Stimulated activated CD4-positive, alpha-beta T cell treated with anti-CD3 and anti-CD28 coated beads, Interleukin-2, amount 100 ng/mL, for 24 hours (primary cell): ENCODE data around the gene NPTN.
"Not testable (repeated sequence)": the region's sequence is repeated elsewhere in the genome, so short reads cannot be mapped to it uniquely, and the experiment has no call there.

Experiments used
- DNase-seq, 2 donors: peaks; one replicate each; pipeline ENCODE4 v3.0.0-alpha.2; 2020

NPTN gene

DNA sequence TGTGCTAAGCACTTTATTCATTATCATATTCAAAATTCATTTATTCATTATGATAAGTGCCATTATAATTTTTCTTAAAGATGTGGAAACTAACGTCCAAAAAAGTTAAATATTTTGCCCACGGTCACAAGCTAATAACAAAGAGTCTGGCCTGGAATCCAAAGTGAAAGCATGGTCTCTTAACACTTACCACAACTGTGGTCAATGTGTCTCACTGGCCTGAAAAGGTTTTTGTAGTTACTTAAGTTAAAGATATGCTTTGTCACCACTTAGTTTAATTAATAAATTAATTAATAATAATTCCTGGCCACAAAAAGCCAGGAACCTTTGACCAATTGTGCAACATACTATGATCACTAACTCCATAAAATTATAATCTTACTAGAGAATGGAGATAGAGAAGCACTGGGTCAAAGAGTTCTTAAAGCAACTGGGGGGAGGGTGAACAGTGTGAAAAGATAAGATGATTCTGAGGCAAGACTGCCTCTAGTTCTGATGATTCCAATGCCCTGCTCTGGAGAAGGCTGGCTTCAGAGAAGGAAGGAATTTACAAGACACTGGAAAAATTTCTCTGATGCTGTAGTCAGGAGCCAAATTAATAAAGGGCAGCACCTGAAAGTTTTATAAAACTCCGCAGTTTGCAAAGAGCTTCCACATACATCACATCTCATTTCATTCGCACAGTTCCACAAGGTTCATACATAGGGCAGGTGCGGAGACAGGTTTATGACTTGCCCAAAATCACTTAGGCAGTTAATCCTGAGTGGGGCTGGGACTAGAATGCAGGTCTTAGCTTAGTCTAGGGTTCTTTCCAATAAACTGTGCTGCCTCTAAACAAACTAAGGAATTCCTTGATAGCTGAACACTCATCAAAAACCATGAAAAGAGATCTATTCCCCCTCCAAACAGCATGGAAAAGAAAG, 32.5 kb downstream of the NPTN start:
- no peak for DNase-seq

DNA sequence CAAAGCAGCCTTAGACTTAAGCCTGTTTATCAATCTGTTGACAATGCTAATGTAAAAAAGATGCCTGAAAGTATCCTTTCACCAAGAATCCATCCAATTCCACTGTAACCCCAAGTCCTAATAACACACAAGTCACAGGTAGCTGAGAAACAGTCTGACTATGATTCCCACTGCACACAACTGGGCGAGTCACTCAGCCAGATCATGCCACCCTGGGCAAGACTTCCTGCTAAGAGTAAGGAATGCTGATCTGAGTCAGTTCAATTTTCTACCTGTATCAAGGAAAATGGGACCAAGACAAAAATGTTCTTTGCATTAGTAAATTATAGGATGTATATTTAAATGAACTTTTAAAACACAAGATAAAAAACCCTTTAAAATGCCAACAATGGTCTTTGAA, 33.3 kb downstream of the NPTN start:
- no peak for DNase-seq

DNA sequence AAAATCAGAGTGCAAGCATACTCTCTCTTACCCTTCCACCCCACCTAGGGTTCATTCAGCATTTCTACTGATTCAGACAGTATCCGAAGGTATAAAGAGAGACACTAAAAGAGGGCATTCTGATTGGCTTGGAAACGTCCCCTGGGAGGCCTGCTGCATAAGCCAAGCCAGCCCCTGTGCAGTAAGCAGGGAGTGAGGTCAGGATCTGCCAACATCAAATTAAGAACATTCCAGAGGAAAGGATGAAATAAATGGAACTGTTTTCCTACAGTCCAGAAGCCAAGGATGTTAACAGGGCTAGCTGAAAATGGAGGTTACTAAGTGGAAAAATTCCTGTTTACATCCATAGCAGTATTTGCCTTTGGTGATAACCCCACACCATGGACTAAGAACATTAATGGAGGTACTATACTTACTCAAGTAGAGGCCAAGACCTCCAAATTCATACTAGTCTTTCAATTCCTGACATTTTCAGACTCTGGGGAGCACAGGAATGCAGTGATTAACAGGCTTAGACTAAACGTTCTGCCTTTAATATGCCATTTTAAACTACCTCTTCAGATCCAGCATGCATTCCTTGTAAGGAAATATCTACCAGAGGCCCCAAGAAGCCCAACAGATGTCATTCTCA, 34.5 kb downstream of the NPTN start:
- no peak for DNase-seq

DNA sequence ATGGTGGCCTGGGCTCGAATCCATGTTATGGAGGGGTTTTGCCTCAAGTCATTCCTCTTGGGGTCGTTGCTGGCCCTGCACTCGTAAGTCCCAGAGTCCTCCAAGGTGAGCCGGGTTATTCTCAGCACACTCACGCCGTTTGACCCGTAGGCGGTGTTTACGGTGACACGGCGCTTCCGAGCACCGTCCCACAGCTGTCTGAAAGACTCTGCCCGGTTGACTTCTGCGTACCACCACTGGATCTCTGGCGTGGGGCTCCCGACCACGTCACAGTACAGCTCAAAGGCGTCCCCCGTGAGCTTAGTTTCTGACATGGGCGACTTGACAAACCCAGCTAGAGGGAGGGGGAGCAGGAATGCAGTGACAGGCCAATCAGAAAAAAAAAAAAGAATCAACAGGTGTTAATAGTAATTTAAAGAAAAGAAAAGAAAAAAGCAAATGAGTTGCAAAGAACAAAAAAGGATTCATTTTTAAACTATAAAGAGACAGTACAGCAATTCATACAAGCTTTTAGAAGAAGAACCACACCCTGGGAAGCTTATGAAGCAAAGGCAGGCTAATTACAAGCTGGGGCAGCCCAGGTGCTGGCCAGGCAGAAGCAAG, 36.1 kb downstream of the NPTN start:
- DNase-seq, result no peak

DNA sequence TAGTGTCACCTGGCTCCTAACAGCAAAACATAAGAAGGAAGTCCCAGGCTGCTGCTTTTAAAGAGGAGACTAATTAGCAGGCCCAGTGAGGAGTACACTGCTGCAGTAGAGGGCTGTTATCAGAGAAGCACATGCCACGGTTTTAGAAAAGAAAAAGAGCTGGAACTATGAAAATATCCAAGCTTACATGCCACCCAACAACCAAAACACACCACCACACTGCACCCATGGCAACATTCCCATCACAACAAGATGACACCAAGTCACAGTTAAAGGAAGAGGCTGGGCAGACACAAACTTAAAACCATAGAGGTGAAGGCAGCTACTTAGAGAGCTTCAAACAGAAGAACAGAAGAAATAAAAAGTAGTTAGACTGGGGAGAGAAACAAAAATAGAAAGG, 37.0 kb downstream of the NPTN start:
- DNase-seq, result no peak

DNA sequence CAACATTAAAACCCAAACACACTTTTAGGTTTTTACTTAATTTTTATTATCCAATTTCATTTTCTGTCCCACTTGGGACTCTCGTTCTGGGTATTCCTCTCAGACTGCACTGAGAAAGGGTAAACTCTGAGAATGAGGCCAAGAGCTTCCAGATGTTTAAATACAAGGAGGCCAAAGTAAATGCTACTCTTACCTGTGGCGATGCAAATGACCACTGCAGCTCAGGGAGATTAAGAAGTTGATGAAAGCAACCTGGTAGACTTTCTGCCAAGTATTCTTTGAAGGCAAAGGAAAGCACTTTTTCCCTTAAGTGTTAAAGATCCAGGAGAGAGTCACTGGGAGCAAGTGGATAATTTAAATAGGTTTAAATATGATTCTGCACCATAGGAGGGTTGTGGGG, 39.1 kb downstream of the NPTN start:
- DNase-seq, result no peak

DNA sequence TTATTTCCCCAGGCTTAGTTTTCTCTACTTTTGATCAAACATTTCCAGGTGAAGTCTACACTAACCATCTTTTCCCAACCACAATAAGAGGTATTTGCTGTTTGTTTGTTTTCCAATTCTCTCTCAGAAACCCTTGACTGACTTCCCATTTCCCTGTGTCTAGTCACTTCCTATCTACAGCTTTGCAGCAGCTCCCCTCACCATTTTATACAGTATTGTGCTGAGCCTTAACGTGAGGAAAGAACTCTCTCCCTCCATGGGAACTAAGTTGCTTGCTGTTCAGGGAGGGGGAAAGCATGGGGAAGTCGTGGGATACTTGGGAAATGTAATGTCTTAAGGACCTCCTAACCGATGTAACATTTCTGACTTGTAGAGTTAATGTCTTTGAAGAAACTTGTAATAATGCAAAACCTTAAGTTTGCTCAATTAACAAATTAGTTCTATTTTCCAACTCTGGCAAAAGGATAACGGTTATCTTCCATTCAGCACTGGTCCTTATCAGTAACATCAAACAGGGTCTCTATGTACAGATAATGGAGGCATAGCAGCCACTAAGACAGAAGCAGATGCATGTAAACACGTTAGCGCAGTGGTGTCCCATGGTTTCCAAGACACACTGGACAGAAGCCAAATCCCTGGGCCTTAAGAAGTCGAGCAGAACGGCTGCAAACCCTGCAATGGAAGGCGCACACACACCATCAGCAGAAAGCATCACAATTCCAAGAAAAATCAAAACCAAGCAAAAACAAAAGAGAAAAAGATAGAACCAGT, 39.7 kb downstream of the NPTN start:
- DNase-seq, result no peak

DNA sequence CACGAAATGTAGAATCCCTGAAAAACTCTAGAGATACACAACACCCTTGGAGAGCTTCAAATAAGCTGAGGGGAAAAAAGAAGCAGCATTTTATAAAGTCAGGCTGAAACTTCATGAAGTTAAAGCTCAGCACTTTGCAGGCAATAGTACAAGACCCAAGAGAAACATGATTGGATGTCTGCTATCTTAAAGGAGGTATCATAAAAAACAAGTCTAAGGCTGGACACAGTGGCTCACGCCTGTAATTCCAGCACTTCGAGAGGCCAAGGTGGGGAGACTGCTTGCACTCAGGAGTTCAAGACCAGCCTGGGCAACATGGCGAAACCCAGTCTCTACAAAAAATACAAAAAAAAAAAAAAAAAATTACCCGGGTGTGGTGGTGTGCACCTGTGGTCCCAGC, 42.9 kb downstream of the NPTN start:
- DNase-seq, result no peak

DNA sequence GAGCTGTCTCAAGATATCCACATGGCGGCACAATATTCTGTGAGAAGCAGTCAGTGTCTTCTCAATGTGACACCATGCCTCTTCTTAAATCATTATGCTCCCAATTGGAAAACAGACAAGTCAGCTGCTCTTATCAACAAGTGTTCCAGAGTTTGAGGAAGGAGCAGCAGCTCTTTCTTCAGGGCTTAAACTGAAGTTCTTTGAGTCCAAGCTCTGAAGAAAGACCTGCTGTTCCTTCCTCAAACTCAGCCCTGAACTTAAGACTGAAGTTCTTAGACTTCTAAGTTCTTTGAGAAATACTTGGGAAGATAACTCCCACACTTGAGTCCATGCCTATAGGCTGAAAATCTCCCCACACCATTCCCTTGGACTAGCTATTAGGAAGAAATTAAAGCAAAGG, 43.4 kb downstream of the NPTN start:
- no peak for DNase-seq

DNA sequence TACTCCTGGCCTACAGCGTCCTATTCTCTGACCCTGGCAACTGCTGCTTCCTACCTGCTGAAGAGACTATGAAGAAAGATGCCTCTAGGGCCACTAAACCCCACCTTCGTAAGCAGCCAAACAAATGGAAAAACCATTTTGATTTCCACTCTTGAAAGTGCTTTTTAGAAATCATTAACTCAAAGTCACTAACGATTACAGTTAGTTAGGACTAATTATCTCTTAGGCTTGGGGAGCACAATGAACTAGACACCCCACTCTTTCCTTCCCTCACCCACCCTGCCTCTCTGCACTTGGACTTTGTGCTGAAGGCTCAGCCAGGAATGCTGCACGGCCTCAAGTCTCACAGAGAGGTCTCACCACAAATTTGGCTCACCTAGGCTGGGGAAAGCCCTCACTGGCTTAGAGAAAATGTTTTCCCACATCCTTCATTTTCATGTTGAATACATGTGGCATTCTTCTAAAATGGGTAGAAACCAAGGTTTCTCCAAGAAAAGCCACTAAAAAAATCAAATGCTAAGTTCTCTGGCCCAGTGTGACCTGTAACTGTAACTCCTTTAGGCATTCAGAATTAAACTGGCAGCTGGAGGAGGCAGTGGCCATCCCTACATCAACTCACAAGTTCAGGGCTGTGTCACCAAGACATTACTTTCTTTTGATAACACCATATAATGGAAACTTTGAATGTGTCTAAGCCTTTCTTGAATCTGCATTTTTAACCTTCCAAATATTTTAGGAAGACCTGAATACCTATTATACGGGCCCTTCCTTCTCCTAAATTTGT, 47.1 kb downstream of the NPTN start:
- no peak for DNase-seq

DNA sequence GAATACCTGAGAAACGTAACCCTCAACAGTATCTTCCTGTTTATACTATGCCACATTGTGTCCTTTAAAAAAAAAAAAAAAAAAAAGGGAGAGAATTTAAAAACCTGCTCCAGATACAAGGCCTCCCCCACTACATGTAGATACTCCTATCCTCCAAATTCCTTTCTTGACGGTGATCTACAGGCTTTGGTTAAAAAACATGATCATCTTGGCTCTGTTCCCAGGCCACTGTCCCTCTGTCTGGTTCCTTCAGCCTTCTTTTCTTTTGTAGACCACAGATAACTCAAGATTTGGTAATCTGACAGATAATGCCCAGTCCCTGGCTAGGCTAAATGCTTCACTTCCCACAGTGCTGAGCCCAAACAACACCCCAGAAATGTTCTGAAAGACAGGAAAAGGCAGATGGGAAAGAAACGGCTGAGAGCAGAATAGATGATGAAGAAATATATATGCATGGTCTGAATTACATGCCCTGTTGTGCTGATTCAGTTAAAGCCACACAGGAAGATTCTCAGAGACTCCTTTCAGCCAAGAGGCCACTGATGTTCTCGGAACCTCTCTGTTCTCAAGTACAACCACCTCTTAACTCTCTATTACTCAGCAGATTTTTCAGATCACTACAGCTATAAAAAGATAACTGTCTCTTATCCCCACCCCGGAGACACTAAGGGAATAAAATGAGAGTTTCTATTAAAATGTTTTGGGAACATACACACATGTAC, 48.3 kb downstream of the NPTN start:
- no peak for DNase-seq

DNA sequence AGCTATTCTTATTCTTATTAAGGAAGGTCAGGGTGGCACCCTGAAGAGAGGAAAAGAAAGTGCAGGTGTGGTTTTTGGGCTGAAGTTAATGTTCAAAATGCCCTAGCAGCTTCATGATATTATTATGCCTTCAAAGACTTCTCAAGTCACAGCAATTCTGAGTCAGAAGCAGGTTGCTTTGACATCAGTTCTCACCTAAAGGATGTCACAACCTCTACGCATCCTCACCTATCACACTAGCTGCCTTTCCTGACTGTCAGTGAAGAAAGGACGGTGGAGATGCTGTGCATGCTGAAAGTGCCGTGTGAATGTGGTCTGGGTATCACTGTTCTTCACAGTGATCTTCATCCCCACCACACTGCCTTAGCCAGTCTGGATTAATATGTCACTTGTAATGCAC, 49.6 kb downstream of the NPTN start:
- no peak for DNase-seq

DNA sequence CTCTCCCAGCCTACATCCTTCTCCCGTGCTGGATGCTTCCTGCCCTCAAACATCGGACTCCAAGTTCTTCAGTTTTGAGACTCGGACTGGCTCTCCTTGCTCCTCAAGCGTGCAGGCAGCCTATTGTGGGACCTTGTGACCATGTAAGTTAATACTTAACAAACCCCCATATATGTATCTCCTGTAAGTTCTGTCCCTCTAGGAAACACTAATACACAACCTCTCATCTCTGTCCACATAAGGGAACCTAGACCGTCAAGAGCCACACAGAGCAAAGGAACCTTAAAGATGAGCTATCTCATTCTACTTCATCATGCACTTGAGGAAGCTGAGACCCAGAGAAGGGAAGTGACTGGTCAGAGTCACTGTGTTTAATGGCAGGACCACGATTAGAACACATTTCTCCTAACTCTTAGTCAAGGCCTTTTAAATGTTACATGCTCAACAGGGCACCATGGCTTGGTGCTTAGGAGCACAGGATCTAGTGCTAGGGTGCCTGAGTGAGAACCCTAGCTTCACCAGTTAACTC, 50.3 kb downstream of the NPTN start:
- DNase-seq, result no peak

DNA sequence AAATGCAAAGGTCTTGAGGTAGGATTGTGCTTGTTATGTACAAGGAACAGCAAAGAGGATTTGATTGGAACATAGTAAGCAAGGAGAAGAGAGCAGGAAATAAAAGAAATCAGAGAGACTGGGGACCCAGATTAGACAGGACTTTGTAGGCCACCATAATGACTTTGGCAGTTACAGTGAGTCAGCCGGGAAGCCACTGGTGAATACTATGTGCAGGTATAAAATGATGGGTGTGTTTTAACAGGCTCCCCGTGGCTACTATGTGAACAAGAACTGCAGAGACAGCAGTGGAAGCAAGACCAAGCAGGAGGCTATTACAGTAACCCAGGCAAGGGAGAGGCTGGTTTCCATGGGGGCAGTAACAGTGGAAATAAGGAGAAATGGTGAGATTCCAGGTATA, 55.2 kb downstream of the NPTN start:
- no peak for DNase-seq

DNA sequence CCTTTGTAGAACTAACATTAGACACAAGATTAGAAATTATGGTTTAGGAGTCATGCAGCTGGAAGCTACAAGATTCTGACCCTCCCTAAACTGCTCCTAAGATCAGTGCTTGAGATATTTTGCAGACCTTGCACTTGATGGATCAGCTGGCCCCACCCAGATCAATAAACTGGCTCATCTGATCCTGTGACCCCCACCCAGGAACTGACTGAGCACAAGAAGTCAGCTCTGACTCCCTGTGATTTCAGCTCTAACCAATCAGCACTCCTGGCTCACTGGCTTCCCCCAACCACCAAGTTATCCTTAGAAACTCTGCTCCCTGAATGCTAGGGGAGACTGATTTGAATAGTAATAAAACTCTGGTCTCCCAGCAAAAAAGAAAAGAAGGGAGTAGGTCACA, 55.6 kb downstream of the NPTN start:
- DNase-seq, result not testable (repeated sequence)

DNA sequence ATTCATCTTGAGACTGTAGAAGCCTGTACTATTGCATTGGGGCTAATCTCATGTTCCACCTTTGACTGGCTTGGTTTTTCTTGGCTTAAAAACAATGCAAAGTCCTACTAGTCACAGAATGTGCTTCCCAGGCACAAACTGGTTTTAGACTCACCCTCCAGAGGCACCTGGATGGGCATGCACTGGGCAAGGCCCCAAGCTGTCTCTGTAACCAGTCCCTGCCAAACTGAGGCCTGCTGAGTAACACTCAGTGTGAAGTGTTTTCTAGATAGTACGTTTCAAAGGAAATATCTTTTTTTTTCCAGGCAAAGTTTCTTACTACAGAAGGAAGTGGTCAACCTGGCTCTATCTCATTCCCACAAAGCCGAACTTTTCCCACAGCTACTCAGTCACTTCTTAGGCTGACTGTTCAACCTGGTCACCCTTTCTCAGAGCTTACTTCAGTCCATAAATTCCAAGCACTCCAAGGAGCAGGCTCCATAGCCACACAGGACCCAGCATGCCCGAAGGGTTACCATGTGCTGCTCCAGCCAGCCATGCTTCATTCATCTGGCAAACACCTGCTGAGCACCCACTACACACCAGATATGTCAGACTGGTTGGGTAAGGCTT, 57.4 kb downstream of the NPTN start:
- no peak for DNase-seq

DNA sequence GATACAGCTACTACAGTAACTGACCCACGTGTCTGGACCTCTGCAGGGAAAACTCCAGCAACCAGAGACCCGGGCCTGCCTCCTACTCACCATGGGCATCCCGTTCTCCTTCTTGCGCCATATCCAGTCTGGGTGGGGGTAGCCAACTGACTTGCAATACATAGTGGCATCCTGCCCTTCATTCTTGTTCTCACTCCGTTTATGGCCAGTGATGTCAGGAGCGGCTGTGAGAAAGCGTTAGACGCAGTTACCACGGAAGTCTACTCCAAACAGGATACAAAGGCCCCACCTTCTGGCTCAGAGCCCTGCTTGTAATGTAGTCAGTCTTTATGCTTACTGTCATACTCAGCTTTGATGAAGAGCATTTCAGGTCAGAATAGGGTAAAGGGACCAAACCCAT, 59.6 kb downstream of the NPTN start:
- DNase-seq, result no peak

DNA sequence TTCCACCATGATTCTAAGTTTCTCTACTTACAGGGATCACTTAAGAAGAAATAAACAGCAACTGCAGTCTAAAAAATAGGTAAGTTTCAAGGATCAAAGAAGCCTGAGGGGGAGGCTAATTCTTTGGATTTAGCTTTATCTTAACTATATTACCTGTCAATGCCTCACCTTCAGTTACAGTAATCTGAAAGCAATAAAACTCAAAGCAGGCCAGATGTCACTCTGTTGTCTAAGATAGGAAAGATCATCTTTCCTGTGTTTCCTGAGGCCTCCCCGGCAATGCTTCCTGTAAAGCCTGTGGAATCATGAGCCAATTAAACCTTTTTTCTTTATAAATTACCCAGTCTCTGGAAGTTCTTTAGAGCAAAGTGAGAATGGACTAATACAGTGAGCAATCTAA, 60.2 kb downstream of the NPTN start:
- DNase-seq, result no peak

DNA sequence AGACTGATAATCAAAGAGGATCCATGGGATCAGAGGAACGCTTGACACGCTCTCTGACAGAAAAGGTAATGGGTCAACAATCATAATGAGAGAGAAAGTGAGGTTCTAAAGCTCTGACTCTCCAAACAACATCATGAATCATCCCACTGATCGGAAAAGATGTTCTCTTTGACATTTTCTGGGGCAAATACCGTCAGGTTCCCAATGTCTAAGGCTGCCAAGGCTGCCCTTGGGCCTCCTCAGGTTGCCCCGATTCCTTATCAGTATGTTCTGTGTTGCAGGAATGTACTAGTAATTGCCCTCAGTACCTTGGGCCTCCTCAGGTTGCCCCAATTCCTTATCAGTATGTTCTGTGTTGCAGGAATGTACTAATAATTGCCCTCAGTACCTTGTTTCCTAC, 60.9 kb downstream of the NPTN start:
- no peak for DNase-seq

DNA sequence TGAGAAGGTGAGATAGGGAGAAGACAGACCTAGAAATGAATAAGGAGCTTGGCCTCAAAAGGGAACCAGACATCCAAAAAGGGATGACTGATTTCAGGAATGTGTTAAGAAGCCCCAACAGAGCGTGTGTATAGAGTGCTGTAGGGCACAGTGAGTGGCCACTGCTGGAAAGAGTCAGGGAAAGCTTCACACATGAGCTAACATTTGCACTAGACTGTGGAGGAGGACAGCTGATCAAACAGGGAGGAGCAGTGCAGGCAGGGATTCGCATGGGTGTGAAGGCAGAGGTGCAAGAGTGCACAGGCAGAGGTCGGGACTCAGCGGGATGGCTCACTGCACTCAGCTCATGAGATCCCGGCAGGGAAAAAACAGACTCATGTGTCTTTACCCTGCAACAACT, 61.8 kb downstream of the NPTN start:
- no peak for DNase-seq

DNA sequence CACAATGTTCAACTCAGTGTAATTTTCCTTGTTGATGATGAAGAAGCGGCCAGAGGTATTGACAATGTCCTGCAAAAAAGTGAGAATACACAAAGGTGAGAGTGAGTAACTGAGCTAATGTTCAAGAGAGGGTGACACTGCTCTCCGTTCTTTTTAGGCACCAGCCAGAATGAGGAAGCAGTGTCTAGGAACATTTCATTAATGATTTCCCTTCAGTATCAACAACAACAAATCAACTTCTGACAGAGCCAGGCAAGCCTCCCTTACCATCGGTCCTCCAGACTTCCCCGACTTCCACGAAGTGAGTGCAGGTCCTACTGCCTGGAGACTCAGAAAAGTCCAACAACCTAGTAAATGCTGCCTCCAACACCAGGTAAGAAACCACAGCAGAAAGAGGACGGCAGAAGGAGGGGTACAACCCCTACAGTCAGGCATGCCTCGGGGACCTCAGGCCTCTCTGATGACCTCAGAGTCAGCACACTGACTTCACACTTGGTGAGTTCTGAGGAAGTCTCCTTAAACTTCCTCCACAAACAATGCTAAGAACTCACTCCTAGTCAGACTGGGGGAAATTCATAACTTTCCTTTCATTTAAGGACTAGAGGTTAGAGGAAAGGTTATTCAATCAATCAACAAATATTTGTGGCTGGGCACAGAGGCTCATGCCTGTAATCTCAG, 62.7 kb downstream of the NPTN start:
- no peak for DNase-seq
